MM.1S (cell line): ENCODE results near the gene RNF25.

Source experiments
- DNase-seq: peaks from one replicate; pipeline ENCODE4 v3.0.0-alpha.2; 2015
- H2AFZ ChIP-seq: fragments of 300-600 bp; sonication (generic); 2 replicates; pipeline ENCODE4 v1.6.0; 2016; ENCODE audit warnings: antibody characterized with exemption, low read length
- H3F3A ChIP-seq: fragments of 300-600 bp; sonication (generic); 2 replicates; pipeline ENCODE4 v1.6.1; 2016; ENCODE audit warnings: mild to moderate bottlenecking, antibody characterized with exemption, low read length, moderate library complexity, mixed read lengths; ENCODE audit not compliant: insufficient read depth
- H3K27ac ChIP-seq: fragments of 300-600 bp; sonication (generic); 2 replicates; pipeline ENCODE4 v1.5.1; 2016; ENCODE audit warnings: mild to moderate bottlenecking, low read length
- H3K27me3 ChIP-seq: fragments of 300-600 bp; sonication (generic); replicated peaks from 2 replicates; pipeline ENCODE4 v1.6.0; 2016; ENCODE audit warnings: low read length; ENCODE audit not compliant: insufficient read depth
- H3K36me3 ChIP-seq: fragments of 300-600 bp; sonication (generic); replicated peaks from 2 replicates; pipeline ENCODE4 v1.6.1; 2016; ENCODE audit warnings: mild to moderate bottlenecking, low read length, mixed read lengths; ENCODE audit not compliant: insufficient read depth
- H3K4me1 ChIP-seq: fragments of 300-600 bp; sonication (generic); 2 replicates; pipeline ENCODE4 v1.6.1; 2016; ENCODE audit warnings: low read length, mixed read lengths
- H3K4me2 ChIP-seq: fragments of 300-600 bp; sonication (generic); 2 replicates; pipeline ENCODE4 v1.6.0; 2016; ENCODE audit warnings: low read depth, low read length
- H3K4me3 ChIP-seq: fragments of 300-600 bp; sonication (generic); 2 replicates; pipeline ENCODE4 v1.5.1; 2016; ENCODE audit warnings: low read length, mixed read lengths
- H3K79me2 ChIP-seq: fragments of 300-600 bp; sonication (generic); 2 replicates; pipeline ENCODE4 v1.6.1; 2016; ENCODE audit warnings: mixed run types, low read length, mixed read lengths
- H3K9ac ChIP-seq: fragments of 300-600 bp; sonication (generic); 2 replicates; pipeline ENCODE4 v1.6.1; 2016; ENCODE audit warnings: low read length, mixed read lengths
- H3K9me2 ChIP-seq: fragments of 300-600 bp; sonication (generic); replicated peaks from 2 replicates; pipeline ENCODE4 v1.6.1; 2016; ENCODE audit warnings: mild to moderate bottlenecking, low read length, mixed read lengths; ENCODE audit not compliant: insufficient read depth
- H3K9me3 ChIP-seq: fragments of 300-600 bp; sonication (generic); replicated peaks from 2 replicates; pipeline ENCODE4 v1.6.1; 2016; ENCODE audit warnings: mild to moderate bottlenecking, low read length, mixed read lengths; ENCODE audit not compliant: insufficient read depth
- H4K20me1 ChIP-seq: fragments of 300-600 bp; sonication (generic); 2 replicates; pipeline ENCODE4 v1.6.1; 2016; ENCODE audit warnings: mild to moderate bottlenecking, low read length, moderate library complexity, mixed read lengths; ENCODE audit not compliant: insufficient read depth
- CTCF ChIP-seq: fragments of 300-600 bp; sonication (generic); IDR thresholded peaks from 2 replicates; pipeline ENCODE4 v1.5.1; 2016; ENCODE audit warnings: antibody characterized with exemption, low read length, mixed read lengths
- EZH2 ChIP-seq: fragments of 300-600 bp; sonication (generic); optimal IDR thresholded peaks from 2 replicates; pipeline ENCODE3; 2017; ENCODE audit warnings: low read depth, mild to moderate bottlenecking, antibody characterized with exemption, low read length, mixed read lengths
- EZH2phosphoT487 ChIP-seq: fragments of 300-600 bp; sonication (generic); IDR thresholded peaks from 2 replicates; pipeline ENCODE4 v1.6.1; 2018; ENCODE audit warnings: antibody characterized with exemption, low read length

RNF25 gene

DNA sequence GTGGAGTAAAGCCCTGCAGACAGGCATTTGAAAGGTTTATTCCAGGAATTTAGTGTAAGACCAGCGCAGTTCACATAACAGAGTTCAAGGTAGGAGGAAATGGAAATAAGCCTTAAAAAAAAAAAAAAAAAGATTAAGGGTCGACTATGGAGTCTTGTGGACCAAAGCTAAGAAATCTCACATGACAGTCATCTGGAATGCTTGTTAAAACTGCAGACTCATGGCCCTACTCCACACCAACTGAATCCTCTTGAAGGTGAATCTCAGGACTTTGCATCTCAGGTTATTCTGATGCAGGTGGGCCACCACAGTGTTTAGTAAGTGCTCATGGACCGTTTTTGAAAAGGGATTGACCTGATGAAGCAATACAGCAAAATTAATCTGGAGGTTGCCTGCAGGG lies 47.7 kb upstream of the RNF25 start:
- no peak for TF ChIP-seq EZH2
- TF ChIP-seq CTCF: no peak
- no peak for TF ChIP-seq EZH2phosphoT487
- Histone ChIP-seq H3F3A (no peaks in the 10 kb centered on the region), H3K4me3 (no peak overlapping the region), H2AFZ (no peak overlapping the region), H3K79me2 (peaks cover 97% of the 10 kb centered on the region), H3K4me1 (peaks cover 18% of the 10 kb centered on the region), H3K9me3 (no peaks in the 10 kb centered on the region), H3K9ac (no peak overlapping the region), H4K20me1 (peaks cover 8% of the 10 kb centered on the region; the same call in 1 of the 2 replicates), H3K27me3 (no peaks in the 10 kb centered on the region), H3K9me2 (no peaks in the 10 kb centered on the region), H3K27ac (no peak overlapping the region), H3K36me3 (no peaks in the 10 kb centered on the region; the same call in 1 of the 2 replicates), H3K4me2 (no peak overlapping the region)
- no peak for DNase-seq

DNA sequence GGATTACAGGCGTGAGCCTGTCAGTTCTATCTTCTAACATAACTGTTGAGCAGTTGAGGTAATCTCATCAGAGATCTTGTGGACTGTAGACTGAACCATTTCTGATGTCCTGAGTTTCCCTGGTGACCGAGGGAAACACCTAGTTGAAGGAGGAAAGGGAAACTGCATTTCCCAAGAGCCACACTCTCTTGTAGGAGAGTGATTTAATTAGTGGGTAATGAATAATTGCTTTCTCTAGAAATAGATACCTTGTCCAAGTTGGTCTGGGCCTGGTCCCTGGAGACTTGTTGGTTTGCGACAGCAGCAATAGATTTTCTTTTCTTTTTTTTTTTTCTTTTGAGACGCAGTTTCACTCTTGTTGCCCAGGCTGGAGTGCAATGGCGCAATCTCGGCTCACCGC lies 46.3 kb upstream of the RNF25 start:
- H3F3A ChIP-seq: no peaks in the 10 kb centered on the region
- H3K9me2 ChIP-seq: no peaks in the 10 kb centered on the region
- H3K27me3 ChIP-seq: no peaks in the 10 kb centered on the region
- TF ChIP-seq EZH2phosphoT487: no peak
- TF ChIP-seq EZH2: no peak
- no peak for TF ChIP-seq CTCF
- H3K4me1 ChIP-seq: peaks cover 15% of the 10 kb centered on the region
- no peaks in the 10 kb centered on the region; the same call in 1 of the 2 replicates for H3K36me3 ChIP-seq
- peaks cover 8% of the 10 kb centered on the region; the same call in 1 of the 2 replicates for H4K20me1 ChIP-seq
- H3K27ac ChIP-seq: no peak overlapping the region
- no peak for DNase-seq
- H3K9ac ChIP-seq: no peak overlapping the region
- H3K4me3 ChIP-seq: no peak overlapping the region
- H3K9me3 ChIP-seq: no peaks in the 10 kb centered on the region
- H3K79me2 ChIP-seq: peaks cover 97% of the 10 kb centered on the region
- no peak overlapping the region for H3K4me2 ChIP-seq
- H2AFZ ChIP-seq: no peak overlapping the region

DNA sequence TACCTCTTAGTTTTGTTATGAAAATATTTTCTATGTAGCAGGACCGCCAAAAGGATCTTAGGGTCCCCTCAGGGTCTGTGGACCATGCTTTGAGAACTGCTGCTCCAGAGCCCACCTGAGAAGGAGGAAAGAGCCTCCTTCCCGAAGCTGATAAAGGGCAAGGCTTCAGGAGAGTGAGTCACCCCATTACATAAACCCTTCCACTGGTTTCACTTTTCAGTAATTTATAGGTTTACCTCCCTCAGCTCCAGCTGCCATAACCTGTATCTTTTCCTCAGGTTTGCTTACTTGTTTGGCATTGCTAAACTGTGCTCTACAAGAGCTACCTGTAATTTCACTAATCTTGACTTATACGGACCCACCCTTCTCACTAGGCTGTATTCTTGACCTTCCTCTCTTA lies 45.5 kb upstream of the RNF25 start:
- Histone ChIP-seq H3K27ac (no peak overlapping the region), H3K9me3 (no peaks in the 10 kb centered on the region), H3K27me3 (no peaks in the 10 kb centered on the region), H3K79me2 (peaks cover 97% of the 10 kb centered on the region), H3K9me2 (no peaks in the 10 kb centered on the region), H3K4me3 (no peak overlapping the region), H3K4me1 (peaks cover 8% of the 10 kb centered on the region), H4K20me1 (peaks cover under 1% of the 10 kb centered on the region; the same call in 1 of the 2 replicates), H3F3A (no peaks in the 10 kb centered on the region), H3K36me3 (no peaks in the 10 kb centered on the region; the same call in 1 of the 2 replicates), H3K4me2 (no peak overlapping the region), H2AFZ (no peak overlapping the region), H3K9ac (no peak overlapping the region)
- no peak for DNase-seq
- TF ChIP-seq EZH2 (no peak), EZH2phosphoT487 (no peak)

- DNase-seq: no peak
- Histone ChIP-seq H3K9me2 (no peaks in the 10 kb centered on the region), H4K20me1 (no peaks in the 10 kb centered on the region), H3K4me1 (peaks cover 8% of the 10 kb centered on the region; the same call in 1 of the 2 replicates), H3K4me2 (no peak overlapping the region), H3F3A (no peaks in the 10 kb centered on the region), H3K4me3 (no peak overlapping the region), H3K27ac (no peak overlapping the region), H3K9ac (no peak overlapping the region), H3K9me3 (no peaks in the 10 kb centered on the region), H3K79me2 (peaks cover 98% of the 10 kb centered on the region), H3K36me3 (no peaks in the 10 kb centered on the region; the same call in 1 of the 2 replicates), H2AFZ (no peak overlapping the region), H3K27me3 (no peaks in the 10 kb centered on the region)
- TF ChIP-seq CTCF (no peak), EZH2phosphoT487 (no peak), EZH2 (no peak)
Observed at GRCh38 chr2:218716070-218716469, 44.3 kb upstream of the RNF25 start.
